GM21723 (cell line): ENCODE results near the gene PAK2.
"Not testable (repeated sequence)": the region's sequence is repeated elsewhere in the genome, so short reads cannot be mapped to it uniquely, and the experiment has no call there.

ENCODE experiments used
- ATAC-seq: cut with Tn5 transposase; IDR thresholded peaks from one replicate; pipeline ENCODE4 v1.9.1; 2021; ENCODE audit warnings: mild to moderate bottlenecking, moderate library complexity; ENCODE audit not compliant: unreplicated experiment

PAK2 gene

GRCh38 chr3:196736670-196737374 lies 2.8 kb upstream of the PAK2 start:
- ATAC-seq, result no peak

GRCh38 chr3:196737655-196738054 lies 2.0 kb upstream of the PAK2 start:
- no peak for ATAC-seq

GRCh38 chr3:196740481-196741248 lies 1.0 kb downstream of the PAK2 start:
- ATAC-seq, result peak; percentile 4

GRCh38 chr3:196741249-196741889 lies 1.7 kb downstream of the PAK2 start:
- ATAC-seq, result no peak

GRCh38 chr3:196743569-196743968 lies 3.9 kb downstream of the PAK2 start:
- not testable (repeated sequence) for ATAC-seq

- no peak for ATAC-seq
These were observed 9.5 kb downstream of the PAK2 start for GRCh38 chr3:196749125-196749524.

- no peak for ATAC-seq
These were observed 13.5 kb downstream of the PAK2 start for GRCh38 chr3:196753201-196753600.

GRCh38 chr3:196754091-196754981 lies 14.7 kb downstream of the PAK2 start:
- ATAC-seq, result no peak

- ATAC-seq, result no peak
These were observed 17.1 kb downstream of the PAK2 start for GRCh38 chr3:196756732-196757131.

- no peak for ATAC-seq
These were observed 18.5 kb downstream of the PAK2 start for GRCh38 chr3:196757876-196758739.

GRCh38 chr3:196763179-196763578 lies 23.5 kb downstream of the PAK2 start:
- ATAC-seq, result no peak

GRCh38 chr3:196765454-196765853 lies 25.8 kb downstream of the PAK2 start:
- no peak for ATAC-seq

- ATAC-seq, result no peak
These were observed 31.4 kb downstream of the PAK2 start for GRCh38 chr3:196771067-196771466.

GRCh38 chr3:196772102-196772501 lies 32.4 kb downstream of the PAK2 start:
- ATAC-seq, result no peak

- no peak for ATAC-seq
These were observed 33.2 kb downstream of the PAK2 start for GRCh38 chr3:196772897-196773296.

GRCh38 chr3:196774191-196774820 lies 34.6 kb downstream of the PAK2 start:
- ATAC-seq, result no peak

- no peak for ATAC-seq
These were observed 35.3 kb downstream of the PAK2 start for GRCh38 chr3:196774848-196775422.

- ATAC-seq, result no peak
These were observed 36.3 kb downstream of the PAK2 start for GRCh38 chr3:196775938-196776337.

GRCh38 chr3:196777836-196778235 lies 38.2 kb downstream of the PAK2 start:
- ATAC-seq, result no peak
